Measurements from ENCODE around the gene COL7A1. TPM values are rescaled to one million over a fixed set of nuclear protein-coding genes. Genes with fewer than 3 reads are reported as not detected.

COL7A1 gene
- total RNA-seq, 1 donor from 2014 or later, result 19.2 TPM

- Mint-ChIP-seq H3K27ac (no peak overlapping the region), H3K4me1 (no peaks in the 10 kb centered on the region), H3K4me3 (no peak overlapping the region), H3K9me3 (peaks cover 3% of the 10 kb centered on the region), H3K27me3 (ENCODE audit: low read depth) (no peaks in the 10 kb centered on the region), H3K36me3 (peaks cover 22% of the 10 kb centered on the region)
- TF ChIP-seq CTCF (IDR thresholded peaks at IDR 0.05; ENCODE audit: unreplicated experiment), result no peak
- DNase-seq (ENCODE audit: low spot score in 2 of 2, unreplicated experiment in 2 of 2), result no peak
These were observed 51.0 kb downstream of the COL7A1 start for GRCh38 chr3:48544141-48544540.

- Mint-ChIP-seq H3K27ac (no peak overlapping the region), H3K9me3 (peaks cover 3% of the 10 kb centered on the region), H3K36me3 (peaks cover 22% of the 10 kb centered on the region), H3K4me3 (no peak overlapping the region), H3K4me1 (no peaks in the 10 kb centered on the region), H3K27me3 (ENCODE audit: low read depth) (no peaks in the 10 kb centered on the region)
- no peak for TF ChIP-seq CTCF (IDR thresholded peaks at IDR 0.05; ENCODE audit: unreplicated experiment)
- no peak for DNase-seq (ENCODE audit: low spot score in 2 of 2, unreplicated experiment in 2 of 2)
These were observed 51.8 kb downstream of the COL7A1 start for GRCh38 chr3:48543271-48543866.

GRCh38 chr3:48538451-48538850, 56.7 kb downstream of the COL7A1 start:
- H3K9me3 Mint-ChIP-seq, result peaks cover 3% of the 10 kb centered on the region
- no peaks in the 10 kb centered on the region for H3K4me1 Mint-ChIP-seq
- H3K4me3 Mint-ChIP-seq, result no peak overlapping the region
- TF ChIP-seq CTCF (IDR thresholded peaks at IDR 0.05; ENCODE audit: unreplicated experiment), result no peak
- no peaks in the 10 kb centered on the region for H3K27me3 Mint-ChIP-seq (ENCODE audit: low read depth)
- no peak for DNase-seq (ENCODE audit: low spot score in 2 of 2, unreplicated experiment in 2 of 2)
- H3K27ac Mint-ChIP-seq, result no peak overlapping the region
- H3K36me3 Mint-ChIP-seq, result peaks cover 44% of the 10 kb centered on the region

- DNase-seq (ENCODE audit: low spot score in 2 of 2, unreplicated experiment in 2 of 2), result no peak
- H3K27ac Mint-ChIP-seq, result no peak overlapping the region
- H3K36me3 Mint-ChIP-seq, result peaks cover 39% of the 10 kb centered on the region
- H3K4me3 Mint-ChIP-seq, result no peak overlapping the region
- no peak for TF ChIP-seq CTCF (IDR thresholded peaks at IDR 0.05; ENCODE audit: unreplicated experiment)
- H3K27me3 Mint-ChIP-seq (ENCODE audit: low read depth), result no peaks in the 10 kb centered on the region
- no peaks in the 10 kb centered on the region for H3K4me1 Mint-ChIP-seq
- H3K9me3 Mint-ChIP-seq, result no peaks in the 10 kb centered on the region
These were observed 58.3 kb downstream of the COL7A1 start for GRCh38 chr3:48536785-48537184.

- no peaks in the 10 kb centered on the region for H3K4me1 Mint-ChIP-seq
- no peaks in the 10 kb centered on the region for H3K27me3 Mint-ChIP-seq (ENCODE audit: low read depth)
- H3K9me3 Mint-ChIP-seq, result no peaks in the 10 kb centered on the region
- H3K27ac Mint-ChIP-seq, result no peak overlapping the region
- DNase-seq (ENCODE audit: low spot score in 2 of 2, unreplicated experiment in 2 of 2), result no peak
- H3K36me3 Mint-ChIP-seq, result peaks cover 41% of the 10 kb centered on the region
- TF ChIP-seq CTCF (IDR thresholded peaks at IDR 0.05; ENCODE audit: unreplicated experiment), result no peak
- no peak overlapping the region for H3K4me3 Mint-ChIP-seq
These were observed 59.0 kb downstream of the COL7A1 start for GRCh38 chr3:48536116-48536515.

- H3K27ac Mint-ChIP-seq, result no peak overlapping the region
These were observed 59.6 kb downstream of the COL7A1 start for GRCh38 chr3:48535578-48535977.

More at GRCh38 chr3:48535578-48535977, 59.6 kb downstream of the COL7A1 start:
- Mint-ChIP-seq H3K4me3 (no peak overlapping the region), H3K36me3 (peaks cover 41% of the 10 kb centered on the region), H3K9me3 (no peaks in the 10 kb centered on the region), H3K27me3 (ENCODE audit: low read depth) (no peaks in the 10 kb centered on the region), H3K4me1 (no peaks in the 10 kb centered on the region)
- TF ChIP-seq CTCF (IDR thresholded peaks at IDR 0.05; ENCODE audit: unreplicated experiment), result no peak
- DNase-seq (ENCODE audit: low spot score in 2 of 2, unreplicated experiment in 2 of 2), result no peak

All from mesothelial cell of epicardium (in vitro differentiated cells).